GM18505 (cell line): ENCODE data around the gene TBX1.

ENCODE experiments used
- ATAC-seq: cut with Tn5 transposase; IDR thresholded peaks from one replicate; pipeline ENCODE4 v1.9.1; 2021; ENCODE audit not compliant: unreplicated experiment
- POLR2A ChIP-seq: IDR thresholded peaks from 4 replicates; pipeline ENCODE4 v1.6.1; 2011; ENCODE audit warnings: borderline replicate concordance; ENCODE audit not compliant: insufficient read depth, insufficient read length; ENCODE audit errors: extremely low read depth

Gene TBX1

GRCh38 chr22:19765477-19766239 is 5.1 kb downstream of the TBX1 start:
- ATAC-seq: no peak
- TF ChIP-seq POLR2A: no peak

GRCh38 chr22:19766240-19766510 is 5.6 kb downstream of the TBX1 start:
- no peak for ATAC-seq
- TF ChIP-seq POLR2A: no peak

- TF ChIP-seq POLR2A: no peak
- ATAC-seq: no peak
Observed at GRCh38 chr22:19766511-19767426, 6.2 kb downstream of the TBX1 start.

- TF ChIP-seq POLR2A: no peak
- no peak for ATAC-seq
Observed at GRCh38 chr22:19767427-19768341, 7.1 kb downstream of the TBX1 start.

GRCh38 chr22:19769393-19769715 is 8.8 kb downstream of the TBX1 start:
- TF ChIP-seq POLR2A: no peak
- no peak for ATAC-seq

GRCh38 chr22:19770349-19771220 is 10.0 kb downstream of the TBX1 start:
- TF ChIP-seq POLR2A: no peak
- no peak for ATAC-seq

GRCh38 chr22:19772422-19772672 is 11.8 kb downstream of the TBX1 start:
- no peak for TF ChIP-seq POLR2A
- ATAC-seq: no peak

GRCh38 chr22:19772673-19773469 is 12.3 kb downstream of the TBX1 start:
- no peak for TF ChIP-seq POLR2A
- no peak for ATAC-seq

GRCh38 chr22:19773470-19774040 is 13.0 kb downstream of the TBX1 start:
- no peak for TF ChIP-seq POLR2A
- no peak for ATAC-seq

GRCh38 chr22:19774628-19775027 is 14.1 kb downstream of the TBX1 start:
- no peak for ATAC-seq
- no peak for TF ChIP-seq POLR2A

- TF ChIP-seq POLR2A: no peak
- ATAC-seq: no peak
Observed at GRCh38 chr22:19775496-19776325, 15.1 kb downstream of the TBX1 start.
